Measurements from ENCODE around the gene MYLK.

MYLK gene

GRCh38 chr3:123670743-123671142 lies 213.4 kb downstream of the MYLK start:
- DNase-seq (ENCODE audit: low spot score): no peak
- TF ChIP-seq CTCF (IDR thresholded peaks at IDR 0.05; ENCODE audit: extremely low read depth, insufficient read depth, missing control alignments): no peak
- in situ Hi-C loops (cut with MboI; ENCODE audit: low pct_unique_long_range_greater_than_20kb, low sequenced_read_pairs, unreplicated experiment): no loop called here

DNA sequence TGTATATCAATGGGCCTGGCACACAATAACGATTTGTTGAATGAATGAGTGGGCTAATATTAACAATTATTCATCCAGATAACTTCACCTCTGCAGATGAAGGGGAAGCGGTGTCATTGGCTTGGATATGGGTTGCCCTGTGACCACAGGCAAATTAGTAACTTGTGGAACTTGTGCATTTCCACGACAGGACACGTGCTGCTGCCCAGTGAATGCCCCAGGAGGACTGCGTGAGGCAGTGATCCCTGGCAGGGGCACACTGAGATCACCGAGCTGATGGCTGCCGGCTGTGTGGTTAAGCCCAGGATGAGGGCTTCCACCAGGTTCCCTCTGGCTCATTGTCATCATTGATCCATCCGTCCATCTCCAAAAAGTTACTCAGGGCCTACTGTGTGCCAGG lies 215.2 kb downstream of the MYLK start:
- no peak for TF ChIP-seq CTCF (IDR thresholded peaks at IDR 0.05; ENCODE audit: extremely low read depth, insufficient read depth, missing control alignments)
- no peak for DNase-seq (ENCODE audit: low spot score)
- in situ Hi-C loops (cut with MboI; ENCODE audit: low pct_unique_long_range_greater_than_20kb, low sequenced_read_pairs, unreplicated experiment): no loop called here

DNA sequence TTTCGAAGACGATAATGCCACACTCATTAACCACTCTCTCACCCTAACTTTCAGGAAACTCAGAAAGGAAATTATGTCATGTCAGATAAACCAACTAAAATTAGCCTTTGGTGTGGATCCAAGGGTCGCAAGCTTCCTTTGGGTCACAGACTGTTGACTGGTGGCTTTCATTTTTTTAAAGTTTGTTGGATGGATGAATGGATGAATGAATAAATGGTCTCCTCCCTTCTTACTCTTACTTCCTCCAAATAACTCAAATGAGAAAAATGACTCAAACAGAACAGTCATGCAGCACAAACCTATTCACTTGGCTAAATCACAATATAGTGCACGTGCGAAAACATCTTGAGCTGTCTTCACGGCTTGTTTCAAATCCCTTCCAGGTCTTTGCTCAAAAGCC lies 216.3 kb downstream of the MYLK start:
- TF ChIP-seq CTCF (IDR thresholded peaks at IDR 0.05; ENCODE audit: extremely low read depth, insufficient read depth, missing control alignments): no peak
- no peak for DNase-seq (ENCODE audit: low spot score)
- in situ Hi-C loops (cut with MboI; ENCODE audit: low pct_unique_long_range_greater_than_20kb, low sequenced_read_pairs, unreplicated experiment): no loop called here

- in situ Hi-C loops (cut with MboI; ENCODE audit: low pct_unique_long_range_greater_than_20kb, low sequenced_read_pairs, unreplicated experiment): no loop called here
- no peak for TF ChIP-seq CTCF (IDR thresholded peaks at IDR 0.05; ENCODE audit: extremely low read depth, insufficient read depth, missing control alignments)
- DNase-seq (ENCODE audit: low spot score): no peak
Observed at GRCh38 chr3:123664753-123665152, 219.4 kb downstream of the MYLK start.

DNA sequence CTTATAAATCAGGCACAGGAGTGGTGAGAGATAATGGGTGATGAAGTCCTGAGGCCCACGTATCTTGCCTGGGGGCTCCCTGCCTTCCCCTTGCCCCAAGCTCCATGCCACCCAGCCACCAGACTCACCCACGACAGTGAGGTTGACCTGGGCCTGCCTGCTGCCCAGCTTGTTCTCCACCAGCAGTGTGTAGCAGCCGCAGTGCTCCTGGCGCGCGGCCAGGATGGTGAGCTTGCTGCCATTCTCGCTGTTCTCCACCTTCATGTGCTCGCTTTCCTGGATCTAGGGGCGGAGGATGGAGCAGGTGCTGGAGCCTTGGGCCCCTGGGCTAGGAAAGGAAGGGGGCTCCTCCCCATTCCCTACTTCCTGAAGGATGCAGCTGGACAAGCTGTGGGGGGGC lies 220.2 kb downstream of the MYLK start:
- no peak for DNase-seq (ENCODE audit: low spot score)
- no peak for TF ChIP-seq CTCF (IDR thresholded peaks at IDR 0.05; ENCODE audit: extremely low read depth, insufficient read depth, missing control alignments)
- in situ Hi-C loops (cut with MboI; ENCODE audit: low pct_unique_long_range_greater_than_20kb, low sequenced_read_pairs, unreplicated experiment): no loop called here

DNA sequence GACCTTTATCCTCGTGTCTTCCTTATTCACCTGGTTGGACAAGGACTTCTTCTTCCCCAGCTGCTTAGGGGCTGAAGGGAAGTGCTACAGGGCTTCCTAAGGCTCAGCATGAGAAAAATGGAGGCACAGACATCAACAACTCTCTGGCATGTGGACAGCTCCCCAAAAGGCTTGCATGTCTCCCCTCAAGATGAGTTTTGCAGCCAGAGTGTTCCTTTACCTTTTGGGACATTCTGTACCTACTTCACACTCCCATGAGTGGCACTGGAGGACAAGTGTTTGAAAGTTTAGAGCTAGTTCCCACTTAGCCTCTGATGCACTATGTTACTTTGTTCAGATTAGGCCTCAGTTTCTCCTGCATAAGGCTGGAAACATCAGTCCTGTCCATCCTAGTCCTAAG lies 222.2 kb downstream of the MYLK start:
- no peak for DNase-seq (ENCODE audit: low spot score)
- in situ Hi-C loops (cut with MboI; ENCODE audit: low pct_unique_long_range_greater_than_20kb, low sequenced_read_pairs, unreplicated experiment): no loop called here
- TF ChIP-seq CTCF (IDR thresholded peaks at IDR 0.05; ENCODE audit: extremely low read depth, insufficient read depth, missing control alignments): no peak

- no peak for DNase-seq (ENCODE audit: low spot score)
- in situ Hi-C loops (cut with MboI; ENCODE audit: low pct_unique_long_range_greater_than_20kb, low sequenced_read_pairs, unreplicated experiment): no loop called here
- no peak for TF ChIP-seq CTCF (IDR thresholded peaks at IDR 0.05; ENCODE audit: extremely low read depth, insufficient read depth, missing control alignments)
Observed at GRCh38 chr3:123660900-123661299, 223.2 kb downstream of the MYLK start.

Measured in GM13977 (cell line).